ENCODE results near the gene CHST15.

- TF ChIP-seq CTCF (IDR thresholded peaks at IDR 0.05; ENCODE audit: borderline replicate concordance, extremely low read depth, low read length, poor library complexity, severe bottlenecking) (no peak), EZH2 (IDR thresholded peaks at IDR 0.05; ENCODE audit: borderline replicate concordance, low read depth, low read length, severe bottlenecking) (no peak)
Observed at GRCh38 chr10:124105045-124105444, 11.6 kb upstream of the CHST15 start.
